HG02852 (cell line): Measurements from ENCODE around the gene DIAPH2.
"Not testable (repeated sequence)": the region's sequence is repeated elsewhere in the genome, so short reads cannot be mapped to it uniquely, and the experiment has no call there.

Source experiments
- ATAC-seq: cut with Tn5 transposase; IDR thresholded peaks from one replicate; pipeline ENCODE4 v1.9.1; 2021; ENCODE audit warnings: mild to moderate bottlenecking, moderate library complexity; ENCODE audit not compliant: unreplicated experiment

Gene DIAPH2

DNA sequence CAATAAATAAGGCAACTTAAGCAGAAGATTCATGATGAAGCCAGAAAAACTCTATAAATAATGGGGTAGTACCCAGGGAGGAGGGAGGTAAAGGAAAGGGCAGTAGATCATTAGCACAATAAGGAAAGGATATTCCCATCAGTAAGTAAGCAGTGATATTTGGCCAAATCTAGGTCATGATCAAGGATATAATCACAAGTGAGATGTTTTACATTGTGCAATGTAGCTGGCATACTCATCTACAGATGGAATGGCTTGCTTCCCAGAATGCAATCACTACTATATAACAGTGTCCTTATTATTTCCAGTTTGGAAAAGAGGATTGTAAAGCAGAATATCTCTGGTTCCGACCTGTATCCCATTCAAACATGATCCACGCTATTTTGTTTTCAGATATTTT is 682.5 kb downstream of the DIAPH2 start:
- no peak for ATAC-seq

DNA sequence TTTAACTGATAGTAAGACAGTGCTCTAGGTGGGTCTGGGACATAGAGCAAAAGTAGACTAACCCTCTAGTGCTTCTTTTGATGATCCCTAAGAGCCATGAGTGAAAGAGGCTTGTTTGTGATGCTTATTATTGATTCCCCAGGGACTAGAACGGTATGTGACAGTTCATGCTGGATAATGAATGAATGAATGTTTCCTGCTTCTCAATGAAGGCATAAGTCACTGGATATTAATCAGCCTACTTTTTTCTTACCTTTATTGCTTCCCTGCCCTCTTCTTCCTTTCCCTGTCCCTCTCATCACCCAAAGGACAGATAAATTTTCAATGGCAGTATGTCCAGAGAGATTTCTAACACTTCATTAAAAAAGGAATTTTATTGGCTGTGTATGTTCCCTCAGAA is 685.3 kb downstream of the DIAPH2 start:
- no peak for ATAC-seq

DNA sequence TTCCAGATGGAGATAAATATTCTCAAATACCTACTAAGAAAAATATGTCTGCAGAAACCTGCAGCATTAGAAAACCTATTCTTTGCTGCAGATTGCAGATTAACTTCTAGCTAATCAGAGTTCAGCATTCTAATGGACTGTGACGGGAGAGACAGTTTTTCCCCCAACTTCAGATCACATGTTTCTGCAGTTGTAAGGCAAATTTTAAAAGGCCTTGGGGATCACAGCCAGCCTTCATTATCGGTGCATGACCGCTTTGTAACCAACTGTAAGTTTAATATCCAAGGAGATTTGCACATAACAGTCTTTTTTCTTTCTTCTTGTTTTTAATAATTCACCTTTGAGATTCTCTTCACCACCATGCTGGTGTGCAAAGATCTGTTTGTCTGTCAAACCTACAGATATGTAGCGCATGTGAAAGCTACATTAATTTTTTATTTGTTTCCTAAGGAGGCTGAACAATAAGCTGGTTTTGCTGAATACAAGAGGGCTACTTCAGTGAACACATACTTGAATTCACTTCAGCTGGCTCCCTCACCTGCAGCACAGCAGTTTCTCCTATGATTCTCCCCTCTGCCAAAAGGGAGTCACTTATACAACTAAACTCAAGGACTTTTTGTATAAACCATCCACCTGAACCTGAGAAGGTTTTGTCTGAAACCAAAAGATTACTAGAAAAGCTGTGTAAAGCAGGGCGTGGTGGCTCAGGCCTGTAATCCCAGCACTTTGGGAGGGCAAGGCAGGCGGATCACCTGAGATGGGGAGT is 687.5 kb downstream of the DIAPH2 start:
- no peak for ATAC-seq

DNA sequence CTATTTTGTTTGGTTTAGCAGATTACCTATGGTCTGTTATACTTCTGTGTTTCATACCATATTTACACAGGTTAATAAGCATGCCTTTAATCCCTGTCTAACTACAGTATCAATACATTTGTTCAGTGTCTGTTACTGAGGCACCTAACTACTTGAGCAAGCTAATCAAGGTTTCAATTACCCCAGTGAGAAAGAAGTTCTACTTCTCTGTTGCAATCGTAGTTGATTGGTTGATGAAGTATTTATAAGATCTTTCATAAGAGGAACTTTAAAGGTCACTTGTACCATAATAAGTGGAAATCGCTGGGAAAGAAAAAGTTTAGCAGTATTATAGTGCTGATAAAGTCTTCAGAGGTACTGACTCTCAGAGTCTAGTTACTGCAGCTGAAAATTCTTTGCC is 689.6 kb downstream of the DIAPH2 start:
- no peak for ATAC-seq

DNA sequence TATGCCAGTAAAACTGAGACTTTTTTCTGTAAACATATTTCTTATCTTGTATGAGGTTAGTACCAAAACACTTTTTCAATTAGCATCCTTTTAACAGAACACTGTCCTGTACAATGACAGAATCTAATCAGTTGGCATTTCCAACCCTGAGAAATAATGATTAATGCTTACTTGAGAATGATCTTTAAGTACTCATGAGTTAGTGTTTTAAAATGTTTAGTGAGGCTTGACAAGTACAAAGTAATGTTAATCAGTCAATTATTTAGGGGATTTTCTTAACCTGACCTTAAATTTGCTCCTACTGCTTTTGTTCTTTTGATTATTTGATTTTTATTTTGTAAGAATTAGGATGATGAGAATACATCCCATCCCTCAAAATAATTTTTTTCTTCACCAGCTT is 695.6 kb downstream of the DIAPH2 start:
- ATAC-seq = no peak

DNA sequence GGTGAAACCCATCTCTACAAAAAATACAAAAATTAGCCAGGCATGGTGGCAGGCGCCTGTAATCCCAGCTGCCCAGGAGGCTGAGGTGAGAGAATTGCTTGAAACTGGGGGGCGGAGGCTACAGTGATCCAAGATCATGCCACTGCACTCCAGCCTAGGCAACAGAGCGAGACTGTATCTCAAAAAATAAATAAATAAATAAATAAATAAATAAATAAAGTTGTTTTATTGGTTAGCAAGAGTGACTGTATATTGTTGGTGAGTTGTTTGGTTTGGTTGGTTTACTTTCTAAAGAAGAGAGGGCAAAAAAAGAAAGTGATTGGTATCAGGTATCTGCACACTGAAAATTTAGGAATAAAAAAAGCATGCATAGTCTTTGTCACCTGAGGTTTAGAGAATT is 700.0 kb downstream of the DIAPH2 start:
- no peak for ATAC-seq

DNA sequence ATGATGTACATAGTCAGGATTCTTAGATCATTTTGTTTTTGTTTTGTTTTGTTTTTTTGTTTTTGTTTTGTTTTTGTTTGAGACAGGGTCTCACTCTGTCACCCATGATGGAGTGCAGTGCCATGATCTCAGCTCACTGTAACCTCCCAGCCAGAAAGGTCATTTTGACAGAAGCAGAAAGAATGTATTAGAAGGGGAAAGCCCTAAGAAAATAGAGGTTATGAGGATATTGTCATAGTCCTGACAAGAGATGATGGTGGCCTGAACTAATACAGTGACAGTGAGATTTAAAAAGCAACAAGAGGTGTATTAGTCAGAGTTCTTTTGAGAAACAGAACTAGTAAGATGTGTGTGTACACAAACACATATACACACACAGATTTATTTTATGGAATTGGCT is 702.4 kb downstream of the DIAPH2 start:
- no peak for ATAC-seq

DNA sequence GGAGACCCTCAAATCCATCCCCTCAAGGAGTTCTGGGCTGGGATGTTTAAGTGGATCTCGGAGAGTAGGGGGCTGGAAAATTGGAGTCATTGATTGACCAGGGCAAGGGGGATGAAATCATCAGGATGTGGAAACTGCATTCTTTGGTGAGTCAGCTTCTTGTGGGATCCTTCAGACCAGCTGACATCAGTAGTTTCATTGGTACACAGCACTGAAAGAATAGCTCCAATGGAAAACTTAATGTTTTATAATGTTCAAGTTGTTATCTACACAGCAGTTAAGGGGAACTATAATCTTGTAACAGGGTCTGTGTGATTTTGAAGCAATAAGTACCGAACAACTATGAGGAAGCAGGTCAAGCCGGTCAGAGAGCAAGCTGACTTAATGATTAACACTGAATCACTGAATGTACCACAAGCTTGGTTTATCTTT is 705.1 kb downstream of the DIAPH2 start:
- no peak for ATAC-seq

DNA sequence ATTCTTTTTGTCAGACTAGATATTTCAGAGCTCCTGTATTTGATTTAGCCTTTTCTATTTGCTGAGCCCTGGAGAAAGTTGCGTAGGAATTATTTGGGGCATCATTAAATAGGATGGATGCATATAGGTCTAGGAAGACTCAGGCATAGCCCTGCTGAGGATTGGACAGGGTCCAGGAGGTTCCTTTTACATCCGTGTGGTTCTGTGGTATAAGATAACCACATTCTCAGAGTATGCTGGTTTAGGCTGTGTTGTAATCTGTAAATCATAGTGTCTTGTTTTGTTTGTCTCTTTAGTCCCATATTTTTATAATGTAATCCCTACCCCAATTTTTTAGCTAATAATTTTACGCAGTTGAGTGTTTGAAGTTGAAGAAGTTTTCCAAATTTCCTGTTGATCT is 712.7 kb downstream of the DIAPH2 start:
- no peak for ATAC-seq

DNA sequence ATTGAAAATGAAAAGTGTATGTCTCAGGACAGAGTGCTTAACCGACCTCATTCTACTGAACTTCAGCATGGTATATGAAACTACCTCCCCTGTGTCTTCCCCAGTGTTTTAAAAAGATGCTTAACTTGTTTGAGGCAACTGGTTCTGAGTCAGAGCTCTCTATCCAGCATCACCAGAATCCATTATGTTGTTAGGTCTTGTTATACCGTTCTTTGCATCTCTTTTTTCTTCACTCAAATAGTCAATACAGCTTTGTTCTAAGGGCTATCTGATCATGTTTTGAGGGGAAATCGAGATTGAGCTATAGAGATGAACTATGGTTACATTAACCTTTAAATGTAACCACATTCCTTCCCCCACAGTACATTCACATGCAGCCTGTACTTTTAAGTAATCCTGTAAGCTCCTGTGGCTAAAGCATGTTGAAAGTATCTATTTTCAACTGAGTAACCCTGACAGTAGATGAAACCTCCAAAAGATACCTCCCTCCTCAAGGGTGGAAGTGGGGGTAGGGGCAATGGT is 713.4 kb downstream of the DIAPH2 start:
- peak; percentile 60 for ATAC-seq

DNA sequence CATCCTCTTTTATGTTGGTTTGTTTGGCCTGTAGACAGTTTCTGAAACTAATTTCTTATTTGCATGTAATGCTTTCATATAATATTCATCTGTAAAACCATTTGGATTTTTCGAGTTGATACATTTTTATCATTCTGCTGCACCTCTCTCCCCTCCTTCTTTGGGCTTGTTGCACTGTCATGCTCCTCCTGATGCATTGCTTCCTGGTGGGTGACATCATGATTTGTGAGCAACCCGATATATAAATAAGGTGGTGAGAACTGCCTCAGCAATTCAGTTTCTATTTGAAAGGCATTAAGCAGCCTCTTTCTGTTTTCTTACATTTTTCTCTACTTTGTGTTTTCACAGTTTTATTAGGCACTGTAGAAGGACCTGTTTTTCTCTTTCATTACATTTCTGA is 714.8 kb downstream of the DIAPH2 start:
- ATAC-seq = peak; percentile 28

DNA sequence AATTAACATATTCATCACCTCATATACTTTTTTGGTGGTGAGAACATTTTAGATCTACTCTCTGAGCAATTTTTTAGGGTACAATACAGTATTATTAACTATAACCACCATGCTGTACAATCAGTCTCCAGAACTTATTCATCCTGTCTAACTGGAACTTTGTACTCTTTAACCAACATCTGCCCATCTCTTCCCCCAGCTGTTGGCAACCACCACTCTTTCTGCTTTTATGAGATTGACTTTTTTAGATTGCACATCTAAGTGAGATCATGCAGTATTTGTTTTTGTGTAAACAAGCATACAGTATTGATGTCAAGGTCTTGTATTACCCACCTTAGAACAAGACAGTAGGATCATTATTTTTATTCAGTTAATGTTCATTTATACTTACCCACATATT is 715.9 kb downstream of the DIAPH2 start:
- no peak for ATAC-seq

DNA sequence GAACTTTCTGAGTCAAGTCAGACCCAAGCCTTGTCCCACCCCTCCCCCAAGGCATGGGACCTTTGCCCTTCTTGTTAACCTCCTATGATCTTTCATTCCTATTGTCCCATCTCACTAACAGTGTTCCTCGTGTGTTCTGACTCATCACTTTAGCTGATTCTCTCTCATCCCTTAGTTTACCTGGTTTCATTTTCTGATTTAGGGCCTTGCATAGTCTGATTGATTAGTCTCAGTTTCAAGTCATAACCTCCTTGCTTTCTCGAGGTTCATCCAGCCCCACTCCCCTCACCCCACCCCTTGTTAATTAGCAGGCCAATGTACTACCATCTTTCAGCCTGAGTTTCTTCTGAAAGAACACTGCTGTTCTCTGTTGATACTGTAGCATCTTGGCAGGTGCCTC is 716.5 kb downstream of the DIAPH2 start:
- ATAC-seq = peak; percentile 51

DNA sequence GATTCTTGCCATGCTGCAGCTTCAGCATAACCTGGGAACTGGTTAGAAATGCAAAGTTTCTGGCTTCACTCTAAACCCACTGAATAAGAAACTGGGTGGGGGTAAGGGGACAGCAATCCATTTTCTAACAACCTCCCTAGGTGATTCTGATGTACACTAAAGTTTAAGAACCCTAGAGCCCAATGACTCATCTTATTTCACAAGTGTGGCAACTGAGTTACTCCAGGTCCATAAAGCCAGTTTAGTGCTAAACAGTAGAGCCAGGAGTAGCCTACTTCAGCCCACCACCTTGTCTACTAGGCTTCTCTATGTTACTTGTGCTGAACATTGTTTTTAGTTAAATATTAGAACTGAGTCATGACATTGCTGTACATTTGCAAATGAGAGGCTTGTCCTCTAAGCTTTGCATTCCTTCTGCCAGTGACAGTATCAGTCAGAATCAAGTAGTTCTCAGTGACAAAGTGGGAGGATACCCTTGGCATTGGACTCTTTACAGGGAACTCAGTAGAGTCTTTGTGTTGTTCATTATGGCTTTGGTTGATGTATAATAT is 717.0 kb downstream of the DIAPH2 start:
- ATAC-seq = peak; percentile 6

DNA sequence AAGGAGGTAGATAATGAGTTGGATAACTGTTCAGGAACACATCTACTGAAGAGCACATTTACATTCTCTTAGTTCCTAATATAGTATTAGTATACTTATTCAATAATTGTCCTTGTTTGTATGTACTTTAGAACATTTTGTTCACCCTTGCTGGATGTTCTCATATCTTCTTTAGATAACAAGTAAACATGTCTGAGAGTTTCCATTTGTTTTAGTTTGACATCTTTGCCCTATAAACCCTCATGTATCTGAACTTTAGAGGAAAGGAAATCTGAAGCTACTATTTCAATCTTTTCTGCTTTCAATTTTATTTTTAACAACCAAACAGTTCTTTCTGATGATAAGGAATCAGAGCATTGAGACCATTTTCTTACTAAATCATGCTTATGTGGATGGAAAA is 717.7 kb downstream of the DIAPH2 start:
- no peak for ATAC-seq

DNA sequence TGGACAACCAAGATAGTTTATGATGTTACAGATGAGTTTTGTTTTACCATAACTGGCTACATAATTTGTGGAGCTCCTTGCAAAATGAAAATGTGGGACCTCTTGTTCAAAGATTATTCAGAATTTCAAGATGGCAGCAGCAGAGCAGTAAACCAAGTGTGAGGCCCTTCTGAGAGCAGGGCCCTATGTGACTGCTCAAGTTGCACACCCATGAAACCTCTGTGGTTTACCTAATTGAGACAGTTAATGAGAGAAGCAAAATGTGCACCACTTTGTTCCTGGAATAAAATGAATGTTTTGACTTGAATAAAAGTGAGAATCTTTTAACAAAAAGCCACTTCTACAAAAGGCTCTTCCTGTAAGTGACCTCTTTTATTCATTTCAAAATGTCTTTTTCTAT is 718.3 kb downstream of the DIAPH2 start:
- ATAC-seq = no peak

DNA sequence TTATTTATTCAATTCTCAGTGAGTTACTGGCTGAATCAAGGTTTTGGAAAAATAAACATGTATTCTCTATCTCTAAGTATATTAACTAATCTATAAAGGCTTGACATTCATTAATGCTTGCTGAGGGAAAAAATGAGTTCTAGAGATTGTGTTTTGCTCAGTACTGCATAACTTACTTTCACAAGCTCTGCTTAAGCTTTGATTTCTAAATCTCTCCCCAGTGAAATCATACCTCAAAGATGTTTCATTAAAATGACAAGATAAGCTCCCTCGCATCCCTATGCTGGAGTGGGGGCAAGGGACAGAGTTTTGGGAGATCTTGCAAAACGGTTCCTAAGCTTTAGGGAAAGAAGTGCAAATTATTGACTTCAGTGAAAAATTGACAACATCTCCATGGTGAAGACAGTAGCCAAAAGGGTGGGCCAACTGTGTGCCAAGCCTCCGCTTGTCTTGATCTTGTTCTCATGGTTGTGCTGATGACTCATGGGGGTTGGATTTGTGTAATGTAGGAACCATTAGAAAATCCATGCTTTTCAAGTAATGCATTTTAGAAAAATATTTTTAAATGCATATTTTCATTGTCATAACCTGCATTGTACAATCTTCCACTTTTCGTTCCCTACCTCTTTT is 720.5 kb downstream of the DIAPH2 start:
- ATAC-seq = no peak

DNA sequence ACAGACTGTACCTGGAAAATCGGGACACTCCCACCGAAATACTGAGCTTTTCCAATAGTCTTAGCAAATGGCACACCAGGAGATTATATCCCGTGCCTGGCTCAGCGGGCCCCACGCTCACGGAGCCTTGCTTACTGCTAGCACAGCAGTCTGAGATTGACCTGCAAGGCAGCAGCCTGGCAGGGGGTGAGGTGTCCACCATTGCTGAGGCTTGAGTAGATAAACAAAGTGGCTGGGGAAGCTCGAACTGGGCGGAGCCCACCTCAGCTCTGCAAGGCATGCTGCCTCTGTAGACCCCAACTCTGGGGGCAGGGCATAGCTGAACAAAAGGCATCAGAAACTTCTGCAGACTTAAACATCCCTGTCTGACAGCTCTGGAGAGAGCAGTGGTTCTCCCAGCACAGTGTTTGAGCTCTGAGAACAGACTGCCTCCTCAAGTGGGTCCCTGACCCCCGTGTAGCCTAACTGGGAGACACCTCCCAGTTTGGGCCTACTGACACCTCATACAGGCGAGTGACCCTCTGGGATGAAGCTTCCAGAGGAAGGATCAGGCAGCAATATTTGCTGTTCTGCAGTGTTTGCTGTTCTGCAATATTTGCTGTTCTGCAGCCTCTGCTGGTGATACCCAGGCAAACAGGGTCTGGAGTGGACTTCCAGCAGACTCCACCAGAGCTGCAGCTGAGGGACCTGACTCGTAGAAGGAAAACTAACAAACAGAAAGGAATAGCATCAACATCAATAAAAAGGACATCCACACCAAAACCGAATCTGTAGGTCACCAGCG is 725.2 kb downstream of the DIAPH2 start:
- not testable (repeated sequence) for ATAC-seq

DNA sequence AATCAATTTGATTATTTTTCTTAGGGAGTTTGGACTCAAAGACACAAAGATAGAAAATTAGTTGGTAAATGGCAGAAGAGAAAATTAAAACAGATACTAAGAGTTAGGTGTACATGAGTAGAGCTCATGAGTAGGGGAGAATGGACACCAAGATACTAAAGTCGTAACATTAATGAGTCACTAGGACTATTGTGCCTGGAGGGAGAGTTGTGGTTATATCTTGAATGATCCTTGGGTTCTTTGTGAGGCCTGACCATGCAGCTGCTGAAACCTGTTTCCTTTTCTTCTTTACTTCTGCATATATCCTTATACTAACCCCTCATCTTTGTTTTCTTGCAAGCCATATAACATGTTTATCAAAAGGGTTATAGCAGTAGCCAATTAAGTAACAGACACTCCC is 731.8 kb downstream of the DIAPH2 start:
- ATAC-seq = no peak

DNA sequence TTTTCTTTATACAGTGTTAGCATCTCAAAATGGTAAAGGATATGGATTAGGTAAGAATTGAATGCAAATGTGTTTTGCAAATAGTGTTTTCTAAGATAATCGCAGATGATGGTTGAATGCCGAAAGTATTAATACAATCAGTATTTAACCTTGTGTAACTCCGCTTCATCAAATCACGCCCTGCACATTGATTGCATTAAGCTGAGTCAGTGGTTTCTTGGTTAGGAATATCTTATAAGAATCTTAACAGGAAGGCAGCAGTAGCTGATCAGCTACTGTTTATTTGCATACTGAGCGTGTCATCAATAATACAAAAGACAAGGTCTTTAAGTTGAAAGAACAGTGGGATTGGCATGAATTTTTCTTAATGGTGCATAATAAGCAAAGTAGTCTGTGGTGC is 744.5 kb downstream of the DIAPH2 start:
- no peak for ATAC-seq

DNA sequence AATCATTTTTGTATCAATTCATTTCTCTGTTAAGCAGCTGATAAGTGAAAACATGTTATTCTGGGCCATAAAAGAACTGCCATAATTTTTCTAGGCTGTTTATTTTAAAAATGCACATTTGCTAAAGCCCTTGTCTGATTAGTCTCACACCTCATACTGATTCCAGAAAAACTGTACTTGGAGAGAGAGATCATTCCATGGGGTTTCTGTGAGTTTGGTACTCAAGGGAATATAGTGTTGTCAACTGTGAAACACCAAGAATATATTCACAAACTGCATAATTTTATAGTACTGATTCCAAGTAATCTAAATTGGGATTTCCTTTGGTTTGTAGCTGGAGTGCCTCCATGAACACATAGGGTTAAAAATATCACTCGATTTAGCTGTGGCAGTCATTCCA is 746.6 kb downstream of the DIAPH2 start:
- no peak for ATAC-seq
